Measurements from ENCODE around the gene ALK. TPM values are rescaled to one million over a fixed set of nuclear protein-coding genes. Genes with fewer than 3 reads are reported as not detected.

ALK gene
- total RNA-seq, 4 donors from 2014 or later, result 0.19 TPM; not detected in 3

DNA sequence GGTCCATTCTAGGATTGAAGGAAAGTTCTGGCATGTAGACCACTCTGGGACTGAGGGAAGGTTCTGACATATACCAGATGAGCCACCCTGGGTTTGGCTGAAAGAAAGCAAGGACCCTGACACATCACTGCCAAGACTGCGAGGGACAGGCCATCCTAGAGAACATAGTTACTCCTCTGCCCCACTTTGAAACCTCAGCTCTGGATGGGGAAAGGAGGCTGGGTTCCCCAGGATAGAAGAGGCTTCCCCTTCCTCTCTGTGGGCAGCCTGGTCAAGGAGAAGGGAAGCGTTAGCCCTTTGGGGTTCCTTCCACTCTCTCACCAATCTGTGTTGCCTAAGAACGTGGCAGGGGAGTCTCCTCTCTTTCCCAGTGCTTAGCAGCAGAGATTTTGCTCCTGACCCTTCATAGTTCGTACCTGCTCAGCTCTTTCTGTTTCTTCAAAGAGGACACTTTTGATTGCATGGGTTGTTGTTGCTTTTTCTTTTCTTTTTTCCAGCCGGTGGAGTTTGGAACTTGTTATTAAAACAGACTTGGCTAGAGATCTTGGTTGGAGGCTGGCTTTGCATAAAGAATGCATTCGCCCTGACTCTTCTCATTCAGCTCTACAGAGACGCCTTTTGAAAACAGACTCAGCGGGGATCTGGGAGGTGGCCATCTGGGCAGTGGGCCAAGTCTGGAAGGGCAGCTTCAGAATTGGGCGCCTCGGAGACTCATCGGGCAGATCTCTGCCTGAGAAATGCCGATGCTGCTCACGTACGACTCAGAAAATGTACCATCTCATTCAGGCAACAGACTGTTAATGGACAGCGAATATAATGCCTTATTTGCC is 640.1 kb downstream of the ALK start:
- Histone ChIP-seq H3K36me3 (no peaks in the 10 kb centered on the region), H3K27ac (no peak overlapping the region), H3K4me1 (peaks cover 0 to 10% (median 0%) of the 10 kb centered on the region in 3 donors), H3K27me3 (peaks cover 0 to 39% (median 0%) of the 10 kb centered on the region in 4 donors), H3K9me3 (no peaks in the 10 kb centered on the region), H3K4me3 (no peak overlapping the region)
- WGBS, 2 donors, result 42 to 53% methylated on average over 4 to 12 of the region's 15 CpGs
- intact Hi-C loops (cut with DNase I), result no loop called here
- no peak for DNase-seq
- TF ChIP-seq POLR2A (IDR thresholded peaks at IDR 0.05), result no peak
- TF ChIP-seq, protein P1, sequence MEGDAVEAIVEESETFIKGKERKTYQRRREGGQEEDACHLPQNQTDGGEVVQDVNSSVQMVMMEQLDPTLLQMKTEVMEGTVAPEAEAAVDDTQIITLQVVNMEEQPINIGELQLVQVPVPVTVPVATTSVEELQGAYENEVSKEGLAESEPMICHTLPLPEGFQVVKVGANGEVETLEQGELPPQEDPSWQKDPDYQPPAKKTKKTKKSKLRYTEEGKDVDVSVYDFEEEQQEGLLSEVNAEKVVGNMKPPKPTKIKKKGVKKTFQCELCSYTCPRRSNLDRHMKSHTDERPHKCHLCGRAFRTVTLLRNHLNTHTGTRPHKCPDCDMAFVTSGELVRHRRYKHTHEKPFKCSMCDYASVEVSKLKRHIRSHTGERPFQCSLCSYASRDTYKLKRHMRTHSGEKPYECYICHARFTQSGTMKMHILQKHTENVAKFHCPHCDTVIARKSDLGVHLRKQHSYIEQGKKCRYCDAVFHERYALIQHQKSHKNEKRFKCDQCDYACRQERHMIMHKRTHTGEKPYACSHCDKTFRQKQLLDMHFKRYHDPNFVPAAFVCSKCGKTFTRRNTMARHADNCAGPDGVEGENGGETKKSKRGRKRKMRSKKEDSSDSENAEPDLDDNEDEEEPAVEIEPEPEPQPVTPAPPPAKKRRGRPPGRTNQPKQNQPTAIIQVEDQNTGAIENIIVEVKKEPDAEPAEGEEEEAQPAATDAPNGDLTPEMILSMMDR (IDR thresholded peaks at IDR 0.05), result no peak

DNA sequence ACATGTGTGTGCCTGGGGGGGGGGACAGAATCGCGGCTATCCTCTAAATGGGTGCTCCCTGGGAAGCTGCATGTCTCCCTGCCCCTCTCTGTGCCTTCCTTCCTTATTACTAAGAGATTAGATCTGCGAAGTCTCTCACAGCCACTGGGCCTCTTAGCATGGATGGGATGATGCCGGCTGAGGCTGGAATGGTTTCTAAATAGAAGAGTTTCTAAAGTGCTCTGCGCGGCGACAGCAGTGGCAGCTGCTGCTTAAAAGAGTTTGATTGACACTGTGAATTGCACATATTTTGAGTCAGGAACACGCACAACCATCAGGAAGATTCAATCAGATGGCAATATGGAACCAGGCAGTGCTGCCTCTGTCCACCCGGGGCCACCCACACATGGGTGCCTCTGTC is 642.4 kb downstream of the ALK start:
- Histone ChIP-seq H3K9me3 (no peaks in the 10 kb centered on the region), H3K27ac (no peak overlapping the region), H3K4me1 (peaks cover 0 to 10% (median 0%) of the 10 kb centered on the region in 3 donors), H3K4me3 (no peak overlapping the region), H3K27me3 (peaks cover 0 to 39% (median 0%) of the 10 kb centered on the region in 4 donors), H3K36me3 (no peaks in the 10 kb centered on the region)
- intact Hi-C loops (cut with DNase I), result no loop called here
- TF ChIP-seq POLR2A (IDR thresholded peaks at IDR 0.05), result no peak
- TF ChIP-seq, protein P1 (IDR thresholded peaks at IDR 0.05), result no peak
- no peak for DNase-seq
- WGBS, 2 donors, result 79 to 89% methylated on average over 7 to 9 of the region's 9 CpGs

DNA sequence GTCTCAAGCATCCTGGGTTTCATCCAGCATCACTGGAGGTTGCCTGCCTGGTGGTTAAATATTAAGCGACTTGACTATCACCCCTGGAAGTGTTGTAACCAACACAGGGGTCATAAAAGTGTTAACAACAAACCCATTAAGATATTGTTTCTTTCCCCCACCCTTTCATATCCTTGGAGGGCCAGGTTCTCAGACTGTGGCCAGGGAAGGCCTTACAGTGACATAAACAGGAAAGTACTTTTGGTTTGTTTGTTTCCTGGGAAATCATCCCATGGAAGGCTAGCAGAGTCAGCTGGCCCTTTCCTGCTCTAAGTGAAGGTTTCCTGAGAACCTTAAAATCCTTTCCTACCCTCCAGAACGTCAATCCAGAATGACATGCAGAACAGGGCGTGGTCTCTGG is 645.2 kb downstream of the ALK start:
- Histone ChIP-seq H3K27ac (no peak overlapping the region), H3K4me1 (peaks cover 0 to under 1% (median 0%) of the 10 kb centered on the region in 3 donors), H3K4me3 (no peak overlapping the region), H3K9me3 (no peaks in the 10 kb centered on the region), H3K36me3 (no peaks in the 10 kb centered on the region), H3K27me3 (peaks cover 0 to 38% (median 0%) of the 10 kb centered on the region in 4 donors)
- intact Hi-C loops (cut with DNase I), result no loop called here
- TF ChIP-seq POLR2A (IDR thresholded peaks at IDR 0.05), result no peak
- TF ChIP-seq, protein P1 (IDR thresholded peaks at IDR 0.05), result no peak
- 30 to 60% methylated on average over 3 of the region's 3 CpGs for WGBS, 2 donors
- no peak for DNase-seq

DNA sequence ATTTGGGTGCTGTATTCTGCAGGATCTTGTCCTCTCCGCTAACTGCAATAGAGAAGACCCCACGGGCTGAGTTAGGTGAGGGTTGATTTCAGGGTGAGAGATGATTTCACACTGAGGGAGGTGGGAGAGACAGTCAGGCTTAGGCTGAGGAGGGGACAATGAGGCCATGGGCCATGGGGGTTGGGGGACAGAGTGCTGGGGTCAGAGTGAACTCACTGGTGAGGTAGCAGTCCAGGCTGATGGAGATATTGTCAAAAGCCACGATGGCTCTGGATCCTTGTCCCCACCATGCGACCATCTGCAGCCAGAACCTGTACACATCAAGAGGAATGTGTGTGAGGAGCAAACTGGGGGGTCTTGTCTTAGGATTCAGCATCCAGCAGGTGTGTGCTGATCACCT is 646.2 kb downstream of the ALK start:
- no peak for DNase-seq
- Histone ChIP-seq H3K27me3 (peaks cover 0 to 31% (median 0%) of the 10 kb centered on the region in 4 donors), H3K36me3 (no peaks in the 10 kb centered on the region), H3K9me3 (no peaks in the 10 kb centered on the region), H3K4me1 (no peaks in the 10 kb centered on the region), H3K27ac (no peak overlapping the region), H3K4me3 (no peak overlapping the region)
- intact Hi-C loops (cut with DNase I), result no loop called here
- no peak for TF ChIP-seq POLR2A (IDR thresholded peaks at IDR 0.05)
- TF ChIP-seq, protein P1 (IDR thresholded peaks at IDR 0.05), result no peak
- WGBS, 2 donors, result 82% methylated on average over 4 of the region's 4 CpGs; no CpG with 5 or more reads in 1 of the 2 donors
